Measurements from ENCODE around the gene CCDC141.

GRCh38 chr2:178834086-178834485 is 215.9 kb downstream of the CCDC141 start:
- TF ChIP-seq CTCF (IDR thresholded peaks at IDR 0.05) (no peak), POLR2A (IDR thresholded peaks at IDR 0.05) (no peak), EP300 (IDR thresholded peaks at IDR 0.05) (no peak), POLR2AphosphoS5 (IDR thresholded peaks at IDR 0.05) (no peak)
